Left ventricle myocardium inferior (tissue), 1 donor: ENCODE data around the gene SCGB3A2. TPM values are rescaled to one million over a fixed set of nuclear protein-coding genes. Genes with fewer than 3 reads are reported as not detected.

Experiments
- DNase-seq: peaks from one replicate; pipeline ENCODE4 v3.0.0-alpha.2; 2020
- H3K27ac ChIP-seq: fragments of 200-600 bp; replicated peaks from 2 replicates; pipeline ENCODE4 v1.8.0; 2021
- H3K27me3 ChIP-seq: fragments of 200-600 bp; 2 replicates; pipeline ENCODE4 v1.8.0; 2021; ENCODE audit warnings: low read depth
- H3K36me3 ChIP-seq: fragments of 200-600 bp; 2 replicates; pipeline ENCODE4 v1.8.0; 2021
- H3K4me1 ChIP-seq: fragments of 200-600 bp; 2 replicates; pipeline ENCODE4 v1.8.0; 2021
- H3K4me3 ChIP-seq: fragments of 200-600 bp; 2 replicates; pipeline ENCODE4 v1.8.0; 2021; ENCODE audit warnings: mild to moderate bottlenecking, moderate library complexity
- H3K9me3 ChIP-seq: fragments of 200-600 bp; replicated peaks from 2 replicates; pipeline ENCODE4 v1.8.0; 2021
- intact Hi-C: fragments of 100-400 bp; cut with micrococcal nuclease; formaldehyde crosslinking; loops from one replicate; pipeline ENCODE4 v1.11.0; 2022
- total RNA-seq: library from RNA; stranded (reverse); fragmentation: NEBNext Ultra II Directional; extraction: Animal tissue kit (Norgen Biotek cat#: 25700); gene quantifications from one replicate; pipeline ENCODE4 v1.2.1, GENCODE V29; 2021
- TF ChIP-seq, protein P1 (sequence below): fragments of 200-600 bp; IDR thresholded peaks from 2 replicates; pipeline ENCODE4 v1.8.0; 2021; ENCODE audit warnings: antibody characterized with exemption, mild to moderate bottlenecking, borderline replicate concordance
- donor health status: DM: no; HTN: yes; CAD: no; lungs with severe emphysema.

SCGB3A2 gene
- total RNA-seq, 1 donor from 2014 or later, result not detected

DNA sequence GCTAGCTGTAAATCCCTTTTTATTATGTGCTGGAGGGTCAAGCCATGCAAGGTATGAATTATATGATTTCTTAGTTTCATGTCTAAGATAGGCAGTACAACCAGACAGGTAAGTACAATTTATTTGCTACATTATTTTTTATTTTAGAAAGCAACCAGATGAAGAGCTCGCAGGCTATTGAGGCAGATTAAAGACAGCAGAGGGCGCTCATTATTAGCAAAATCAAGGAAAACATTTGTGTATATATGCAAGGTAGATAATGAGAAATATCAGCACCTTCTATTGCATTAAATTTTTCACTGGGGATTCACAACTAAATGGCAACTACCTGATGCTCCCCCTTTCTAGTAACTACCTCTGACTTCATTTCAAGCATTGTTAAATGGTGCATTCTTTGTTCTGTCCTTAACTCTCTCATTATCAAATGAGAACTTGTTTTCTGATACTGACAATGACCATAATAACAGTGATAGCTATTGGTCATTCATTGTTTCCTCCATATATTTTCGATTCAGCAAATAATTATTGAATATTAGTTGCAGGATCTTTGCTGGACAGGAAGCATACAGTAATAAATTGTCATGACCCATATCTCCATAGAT lies 8.6 kb downstream of the SCGB3A2 start:
- Histone ChIP-seq H3K27me3 (no peaks in the 10 kb centered on the region), H3K4me1 (peaks cover 9% of the 10 kb centered on the region), H3K36me3 (no peaks in the 10 kb centered on the region), H3K27ac (no peak overlapping the region), H3K4me3 (no peak overlapping the region), H3K9me3 (no peaks in the 10 kb centered on the region)
- TF ChIP-seq, protein P1, sequence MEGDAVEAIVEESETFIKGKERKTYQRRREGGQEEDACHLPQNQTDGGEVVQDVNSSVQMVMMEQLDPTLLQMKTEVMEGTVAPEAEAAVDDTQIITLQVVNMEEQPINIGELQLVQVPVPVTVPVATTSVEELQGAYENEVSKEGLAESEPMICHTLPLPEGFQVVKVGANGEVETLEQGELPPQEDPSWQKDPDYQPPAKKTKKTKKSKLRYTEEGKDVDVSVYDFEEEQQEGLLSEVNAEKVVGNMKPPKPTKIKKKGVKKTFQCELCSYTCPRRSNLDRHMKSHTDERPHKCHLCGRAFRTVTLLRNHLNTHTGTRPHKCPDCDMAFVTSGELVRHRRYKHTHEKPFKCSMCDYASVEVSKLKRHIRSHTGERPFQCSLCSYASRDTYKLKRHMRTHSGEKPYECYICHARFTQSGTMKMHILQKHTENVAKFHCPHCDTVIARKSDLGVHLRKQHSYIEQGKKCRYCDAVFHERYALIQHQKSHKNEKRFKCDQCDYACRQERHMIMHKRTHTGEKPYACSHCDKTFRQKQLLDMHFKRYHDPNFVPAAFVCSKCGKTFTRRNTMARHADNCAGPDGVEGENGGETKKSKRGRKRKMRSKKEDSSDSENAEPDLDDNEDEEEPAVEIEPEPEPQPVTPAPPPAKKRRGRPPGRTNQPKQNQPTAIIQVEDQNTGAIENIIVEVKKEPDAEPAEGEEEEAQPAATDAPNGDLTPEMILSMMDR, result peak; percentile 65
- DNase-seq, result no peak
- intact Hi-C loops, result no loop called here

DNA sequence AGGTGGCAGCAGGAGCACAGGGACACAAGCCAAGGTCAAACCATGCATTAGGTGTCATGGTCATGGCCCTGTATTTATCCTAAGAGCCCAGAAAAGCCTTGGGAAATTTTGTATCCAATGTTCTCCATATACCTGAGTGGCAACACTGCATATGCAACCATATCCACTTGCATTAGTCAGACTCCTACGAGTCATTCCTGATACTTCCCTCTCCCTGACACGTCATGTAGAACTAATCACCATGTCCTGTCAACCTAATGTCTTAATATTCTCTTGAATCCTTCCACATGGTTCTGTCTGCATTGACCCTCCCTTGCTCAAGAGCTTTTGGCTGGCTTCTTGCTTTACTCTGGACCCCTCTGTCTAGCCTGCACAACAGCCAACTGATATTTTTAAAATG lies 9.4 kb downstream of the SCGB3A2 start:
- Histone ChIP-seq H3K9me3 (no peaks in the 10 kb centered on the region), H3K4me1 (peaks cover 6% of the 10 kb centered on the region), H3K36me3 (no peaks in the 10 kb centered on the region), H3K27me3 (no peaks in the 10 kb centered on the region), H3K4me3 (no peak overlapping the region), H3K27ac (no peak overlapping the region)
- intact Hi-C loops, result no loop called here
- DNase-seq, result no peak
- TF ChIP-seq, protein P1, result no peak

DNA sequence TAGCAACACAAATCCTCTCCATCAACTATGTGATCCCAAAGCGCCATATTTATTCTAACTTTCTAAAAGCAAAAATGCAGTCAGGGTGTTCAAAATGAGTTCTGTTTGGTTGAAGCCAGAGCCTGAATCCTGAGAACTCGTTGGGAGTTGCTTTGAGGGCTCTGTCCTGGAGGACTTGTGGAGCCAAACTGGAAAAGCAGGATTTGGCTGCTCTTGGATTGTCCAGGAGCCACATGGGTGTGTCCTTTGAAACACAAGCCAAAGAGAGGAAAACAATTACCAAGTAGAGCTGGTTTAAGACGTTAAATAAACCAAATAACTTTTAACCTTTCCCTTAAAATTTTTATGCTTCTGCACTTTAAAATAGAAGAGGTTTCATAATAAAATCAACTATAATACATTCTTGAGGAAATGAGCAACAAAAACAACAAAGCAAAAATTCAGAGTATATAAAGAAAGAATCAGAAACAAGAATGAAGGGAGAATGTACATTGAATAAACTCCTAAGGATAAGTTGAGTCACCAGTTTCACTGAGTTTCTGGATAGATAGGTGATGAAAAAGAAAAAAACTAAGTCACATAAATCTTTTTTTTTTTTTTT lies 14.3 kb downstream of the SCGB3A2 start:
- DNase-seq, result no peak
- Histone ChIP-seq H3K36me3 (no peaks in the 10 kb centered on the region), H3K27me3 (no peaks in the 10 kb centered on the region), H3K9me3 (no peaks in the 10 kb centered on the region), H3K4me1 (peaks cover 8% of the 10 kb centered on the region), H3K4me3 (no peak overlapping the region), H3K27ac (no peak overlapping the region)
- TF ChIP-seq, protein P1, result no peak
- intact Hi-C loops, result no loop called here

DNA sequence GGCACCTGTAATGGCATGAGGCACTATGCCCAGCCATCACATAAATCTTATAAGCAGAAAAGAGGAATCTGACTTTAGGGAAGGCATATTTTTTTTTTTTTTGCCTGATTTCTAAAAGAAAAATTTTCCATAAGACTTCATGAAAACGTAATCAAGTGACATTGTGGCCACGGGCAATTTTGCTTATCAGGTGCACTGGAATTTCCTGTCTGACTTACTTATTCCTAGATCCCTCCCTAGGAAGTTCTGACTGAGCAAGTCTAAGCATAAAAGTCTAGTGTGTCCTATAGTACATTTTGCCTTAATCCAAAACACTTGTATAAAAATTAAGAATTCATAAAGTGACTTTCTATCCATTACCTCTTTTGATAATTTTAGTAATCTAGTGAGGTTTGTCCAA lies 15.3 kb downstream of the SCGB3A2 start:
- intact Hi-C loops, result no loop called here
- Histone ChIP-seq H3K27ac (no peak overlapping the region), H3K9me3 (no peaks in the 10 kb centered on the region), H3K27me3 (no peaks in the 10 kb centered on the region), H3K4me3 (no peak overlapping the region), H3K36me3 (no peaks in the 10 kb centered on the region), H3K4me1 (peaks cover 8% of the 10 kb centered on the region)
- TF ChIP-seq, protein P1, result no peak
- DNase-seq, result no peak

DNA sequence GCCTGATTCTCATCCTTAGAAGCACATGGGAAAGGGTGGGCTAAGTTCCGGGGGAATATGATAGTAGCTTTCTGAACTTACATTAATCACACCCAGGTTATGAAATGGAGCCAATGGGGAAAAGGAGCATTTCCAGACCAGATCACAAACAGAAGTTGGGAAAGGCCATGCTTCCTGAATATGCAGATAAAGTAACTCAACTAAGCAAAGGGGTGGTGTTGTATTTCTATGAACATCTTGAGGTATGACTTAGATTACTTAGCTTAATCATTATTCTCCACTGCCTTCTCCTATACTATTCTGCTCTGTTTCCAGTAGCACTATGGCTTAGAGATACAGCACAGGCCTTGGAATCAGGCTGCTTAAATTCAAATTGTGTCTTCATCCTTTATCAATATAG lies 17.4 kb downstream of the SCGB3A2 start:
- TF ChIP-seq, protein P1, result no peak
- Histone ChIP-seq H3K36me3 (no peaks in the 10 kb centered on the region), H3K9me3 (no peaks in the 10 kb centered on the region), H3K4me1 (peaks cover 5% of the 10 kb centered on the region), H3K27me3 (no peaks in the 10 kb centered on the region), H3K27ac (no peak overlapping the region), H3K4me3 (no peak overlapping the region)
- intact Hi-C loops, result no loop called here
- no peak for DNase-seq
